Mesenchymal stem cell (in vitro differentiated cells and primary cell): ENCODE data around the gene DPEP1.

Experiments used
- DNase-seq: peaks from one replicate; pipeline ENCODE4 v3.0.0-alpha.2; 2013
- H2AFZ ChIP-seq: one replicate; pipeline ENCODE4 v1.6.1; 2013; ENCODE audit warnings: low read depth, mild to moderate bottlenecking, control low read depth, inconsistent platforms, low read length, moderate library complexity
- H2AK5ac ChIP-seq: 2 replicates; pipeline ENCODE4 v1.6.1; 2013; ENCODE audit warnings: low read length, moderate library complexity, mild to moderate bottlenecking, inconsistent platforms; ENCODE audit not compliant: severe bottlenecking
- H2BK120ac ChIP-seq: one replicate; pipeline ENCODE4 v1.6.1; 2013; ENCODE audit warnings: low read depth, mild to moderate bottlenecking, inconsistent platforms, low read length, moderate library complexity
- H2BK12ac ChIP-seq, 2 experiments: one replicate each; pipeline ENCODE4 v1.6.1; 2013; ENCODE audit warnings: inconsistent platforms in 2 of 2, low read length in 2 of 2, mild to moderate bottlenecking in 2 of 2, moderate library complexity in 2 of 2, control low read depth in 1 of 2
- H2BK15ac ChIP-seq: one replicate; pipeline ENCODE4 v1.6.1; 2013; ENCODE audit warnings: mild to moderate bottlenecking, low read depth, inconsistent platforms; ENCODE audit not compliant: poor library complexity, severe bottlenecking
- H2BK5ac ChIP-seq: 2 replicates; pipeline ENCODE4 v1.6.1; 2013; ENCODE audit warnings: low read depth, mild to moderate bottlenecking, low read length, control low read depth, inconsistent platforms; ENCODE audit not compliant: poor library complexity, severe bottlenecking
- H3K14ac ChIP-seq, 2 experiments: one replicate each; pipeline ENCODE4 v1.6.1; 2013; ENCODE audit warnings: inconsistent platforms in 2 of 2, low read length in 2 of 2, control low read depth in 1 of 2, mild to moderate bottlenecking in 1 of 2, moderate library complexity in 1 of 2
- H3K18ac ChIP-seq, 2 experiments: one replicate each; pipeline ENCODE4 v1.6.1; 2013; ENCODE audit warnings: inconsistent platforms in 2 of 2, low read length in 2 of 2, control low read depth in 1 of 2, low read depth in 1 of 2, mild to moderate bottlenecking in 1 of 2
- H3K23ac ChIP-seq, 2 experiments: one replicate each; pipeline ENCODE4 v1.6.1; 2013; ENCODE audit warnings: inconsistent platforms in 2 of 2, low read length in 2 of 2, mild to moderate bottlenecking in 2 of 2, moderate library complexity in 2 of 2, control low read depth in 1 of 2
- H3K27ac ChIP-seq: 2 replicates; pipeline ENCODE4 v1.5.1; 2013; ENCODE audit warnings: mild to moderate bottlenecking, moderate library complexity, low read length, control low read depth, inconsistent platforms; ENCODE audit not compliant: poor library complexity, severe bottlenecking
- H3K27me3 ChIP-seq, 2 experiments: 2 replicates each; pipeline versions ENCODE4 v1.6.1 to v1.7.0; 2013; ENCODE audit warnings: low read length in 2 of 2, mild to moderate bottlenecking in 2 of 2, moderate library complexity in 2 of 2, control low read depth in 1 of 2, inconsistent platforms in 1 of 2; ENCODE audit not compliant: control insufficient read depth in 1 of 2, insufficient read depth in 1 of 2
- H3K36me3 ChIP-seq, 2 experiments: 2 replicates each; pipeline versions ENCODE4 v1.6.1 to v1.7.0; 2013; ENCODE audit warnings: low read length in 2 of 2, control low read depth in 1 of 2, inconsistent platforms in 1 of 2, low read depth in 1 of 2, mild to moderate bottlenecking in 1 of 2; ENCODE audit not compliant: insufficient read depth in 2 of 2, control insufficient read depth in 1 of 2
- H3K4ac ChIP-seq, 2 experiments: one replicate each; pipeline ENCODE4 v1.6.1; 2013; ENCODE audit warnings: inconsistent platforms in 2 of 2, low read length in 2 of 2, mild to moderate bottlenecking in 2 of 2, moderate library complexity in 2 of 2, control low read depth in 1 of 2, low read depth in 1 of 2
- H3K4me1 ChIP-seq: 2 replicates; pipeline ENCODE4 v1.6.1; 2013; ENCODE audit warnings: low read depth, low read length, control low read depth; ENCODE audit not compliant: control insufficient read depth, insufficient read depth
- H3K4me2 ChIP-seq: 2 replicates; pipeline ENCODE4 v1.6.1; 2013; ENCODE audit warnings: low read length, mild to moderate bottlenecking, inconsistent platforms; ENCODE audit not compliant: poor library complexity, severe bottlenecking
- H3K4me3 ChIP-seq, 2 experiments: 2 replicates each; pipeline versions ENCODE4 v1.5.1 to v1.7.0; 2013; ENCODE audit warnings: low read length in 2 of 2, mild to moderate bottlenecking in 2 of 2, control low read depth in 1 of 2, low read depth in 1 of 2; ENCODE audit not compliant: insufficient read depth in 1 of 2
- H3K79me1 ChIP-seq: replicated peaks from 2 replicates; pipeline ENCODE4 v1.6.1; 2013; ENCODE audit warnings: mild to moderate bottlenecking, control low read depth, low read length, inconsistent platforms; ENCODE audit not compliant: poor library complexity, severe bottlenecking
- H3K9ac ChIP-seq: 2 replicates; pipeline ENCODE4 v1.7.0; 2013; ENCODE audit warnings: mild to moderate bottlenecking, low read length, moderate library complexity
- H3K9me3 ChIP-seq: 2 replicates; pipeline ENCODE4 v1.7.0; 2013; ENCODE audit warnings: mild to moderate bottlenecking, low read length; ENCODE audit not compliant: control insufficient read depth
- H4K8ac ChIP-seq: one replicate; pipeline ENCODE4 v1.6.1; 2013; ENCODE audit warnings: inconsistent platforms, mild to moderate bottlenecking, low read length, moderate library complexity
- H4K91ac ChIP-seq: one replicate; pipeline ENCODE4 v1.6.1; 2013; ENCODE audit warnings: mild to moderate bottlenecking, low read length, inconsistent platforms
- WGBS: methylation state at CpG from one replicate; pipeline ENCODE4 v1.1.7; 2013; ENCODE audit warnings: mixed read lengths; 5-methylcytosine and 5-hydroxymethylcytosine counted together

Gene DPEP1

DNA sequence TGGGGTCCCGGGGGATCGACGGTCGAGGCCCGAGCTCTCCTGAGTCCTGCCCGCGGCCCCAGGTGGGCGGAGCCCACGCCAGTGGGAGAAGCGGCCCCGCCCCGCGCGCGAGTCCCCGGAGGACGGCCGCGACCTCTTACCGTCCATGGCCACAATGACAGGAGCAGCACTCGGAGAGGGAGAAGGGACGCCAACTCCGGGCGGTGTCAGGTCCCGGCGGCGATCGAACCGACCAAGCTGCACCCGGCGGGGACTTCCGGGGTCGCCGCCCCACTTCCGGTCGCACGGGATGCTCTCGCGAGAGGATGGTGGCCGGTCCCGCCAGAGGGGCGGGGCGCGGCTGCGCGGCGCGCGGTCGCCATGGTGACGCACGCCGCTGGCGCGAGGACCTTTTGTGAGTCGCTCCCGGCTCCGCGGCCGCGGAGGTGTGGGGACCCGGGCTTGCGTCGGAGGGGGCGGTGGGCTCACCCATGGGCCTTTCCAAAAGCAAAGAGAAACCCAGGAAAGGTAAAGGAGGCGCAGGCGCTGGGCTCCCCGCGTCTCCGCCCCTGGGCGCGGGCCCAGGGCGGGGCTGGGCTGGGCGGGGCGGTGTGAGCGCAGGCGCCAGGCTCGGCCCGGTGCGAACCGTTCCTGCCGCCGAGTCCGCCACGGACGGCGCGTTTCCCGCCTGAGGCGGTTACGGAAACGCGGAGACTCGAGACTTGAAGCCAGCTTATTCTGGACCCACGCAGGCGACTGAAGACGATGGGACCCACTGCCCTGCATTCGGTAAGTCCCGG lies 44.2 kb downstream of the DPEP1 start, which contains the start of the genes CHMP1A and SPATA33:
Gene CHMP1A (minus strand): TSS at position 267 of the 779 bp plus-strand sequence. CDS start 120 bp downstream, at position 147.
Gene SPATA33 (plus strand): TSS at position 395 of the 779 bp plus-strand sequence. CDS start 76 bp downstream, at position 471.
- peak within 1 kb of the TSS; percentile 93 for H3K9ac ChIP-seq
- H3K4me1 ChIP-seq, result peaks cover 16% of the 10 kb centered on the region
- H3K4me2 ChIP-seq, result peak within 1 kb of the TSS; percentile 97
- peaks cover 23% of the 10 kb centered on the region for H3K79me1 ChIP-seq
- peak within 1 kb of the TSS; percentile 52 for H2BK5ac ChIP-seq
- no peaks in the 10 kb centered on the region for H3K27me3 ChIP-seq
- peak within 1 kb of the TSS; percentile 58 for H3K27ac ChIP-seq
- peak within 1 kb of the TSS; percentile 89 to 96 for H3K4me3 ChIP-seq
- peak within 1 kb of the TSS; percentile 64 to 87 for H3K4ac ChIP-seq
- DNase-seq, result peak; percentile 85
- peak within 1 kb of the TSS; percentile 98 for H4K91ac ChIP-seq
- no peaks in the 10 kb centered on the region for H3K9me3 ChIP-seq
- peak within 1 kb of the TSS; percentile 71 for H2BK120ac ChIP-seq
- H4K8ac ChIP-seq, result peak within 1 kb of the TSS; percentile 99
- under 1% methylated on average over 94 of the region's 99 CpGs for WGBS
- no peak within 1 kb of the TSS for H2AK5ac ChIP-seq
- peaks cover 27 to 30% of the 10 kb centered on the region in 2 experiments for H3K36me3 ChIP-seq
- H3K14ac ChIP-seq, result peak within 1 kb of the TSS in 1 of 2 experiments; percentile 42
- H2AFZ ChIP-seq, result peak within 1 kb of the TSS; percentile 60
- H3K18ac ChIP-seq, result peak within 1 kb of the TSS; percentile 94
- peak within 1 kb of the TSS in 1 of 2 experiments; percentile 70 for H3K23ac ChIP-seq
- H2BK15ac ChIP-seq, result peak within 1 kb of the TSS; percentile 85
- H2BK12ac ChIP-seq, result no peak within 1 kb of the TSS

DNA sequence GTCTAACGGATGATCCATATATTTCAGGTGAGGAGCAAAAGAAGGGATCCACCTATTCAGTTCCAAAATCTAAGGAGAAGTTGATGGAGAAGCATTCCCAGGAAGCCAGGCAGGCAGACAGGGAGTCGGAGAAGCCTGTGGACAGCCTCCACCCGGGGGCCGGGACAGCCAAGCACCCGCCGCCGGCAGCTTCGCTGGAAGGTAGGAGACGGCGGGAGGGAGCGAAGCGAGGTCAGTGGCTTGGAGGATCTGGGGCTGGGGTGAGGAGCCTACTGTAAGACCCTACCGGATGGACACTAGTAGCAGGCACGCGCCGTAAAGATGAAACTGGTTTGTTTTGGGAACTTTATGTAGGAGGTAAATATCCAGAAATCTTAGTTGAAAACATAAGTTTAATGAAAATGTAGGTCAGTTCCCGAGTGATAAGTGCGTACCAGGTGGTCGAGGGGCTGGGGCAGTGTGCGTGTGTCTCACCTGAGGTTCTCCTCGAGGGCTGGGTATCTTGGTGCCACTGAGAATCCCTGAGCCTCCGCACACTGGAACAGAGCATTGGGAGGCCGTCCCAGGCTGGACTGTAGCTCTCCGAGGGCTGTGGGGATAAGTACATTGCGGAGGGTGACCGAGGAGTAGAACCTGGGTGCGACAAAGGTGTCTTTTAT lies 44.9 kb downstream of the DPEP1 start:
- peak; percentile 33 for DNase-seq
- Histone ChIP-seq H3K4me2 (peak overlapping the region; percentile 97), H3K4me1 (peaks cover 16% of the 10 kb centered on the region), H3K79me1 (peaks cover 23% of the 10 kb centered on the region), H3K14ac (peak overlapping the region in 1 of 2 experiments; percentile 42), H4K8ac (no peak overlapping the region), H3K4me3 (peak overlapping the region; percentile 89 to 96), H2BK15ac (no peak overlapping the region), H2BK12ac (no peak overlapping the region), H2AFZ (no peak overlapping the region), H2BK5ac (no peak overlapping the region), H2AK5ac (no peak overlapping the region), H3K27ac (peak overlapping the region; percentile 11), H3K9ac (peak overlapping the region; percentile 93), H3K27me3 (no peaks in the 10 kb centered on the region), H3K9me3 (no peaks in the 10 kb centered on the region), H4K91ac (no peak overlapping the region), H3K36me3 (peaks cover 28 to 34% of the 10 kb centered on the region in 2 experiments), H3K4ac (peak overlapping the region in 1 of 2 experiments; percentile 87), H3K18ac (peak overlapping the region in 1 of 2 experiments; percentile 46), H2BK120ac (no peak overlapping the region), H3K23ac (no peak overlapping the region)
- 26% methylated on average over 27 of the region's 27 CpGs for WGBS

DNA sequence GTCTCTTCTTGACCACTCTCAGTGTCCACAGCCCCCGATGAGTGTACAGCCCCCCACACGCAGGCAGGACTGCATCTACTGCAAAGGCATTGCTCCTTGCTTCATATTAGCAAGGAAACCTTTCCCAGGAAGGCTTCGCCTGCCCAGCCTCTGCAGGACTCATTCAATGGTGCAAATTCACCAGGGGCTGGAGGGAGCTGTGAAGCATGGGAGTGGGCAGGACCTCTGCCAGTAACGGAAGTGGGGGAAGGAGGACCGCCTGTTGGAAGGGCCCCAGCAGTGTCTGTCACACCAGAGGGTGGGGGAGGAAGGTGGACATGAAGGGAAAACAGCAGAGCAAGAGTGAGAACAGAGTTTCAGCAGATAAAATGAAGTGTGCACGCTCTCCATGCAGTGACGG lies 46.7 kb downstream of the DPEP1 start:
- over 99% methylated on average over 7 of the region's 7 CpGs for WGBS
- Histone ChIP-seq H2BK15ac (no peak overlapping the region), H3K36me3 (peaks cover 37% of the 10 kb centered on the region in 2 experiments), H2BK12ac (no peak overlapping the region), H3K9ac (no peak overlapping the region), H3K4me1 (peaks cover 14% of the 10 kb centered on the region), H4K91ac (no peak overlapping the region), H3K4ac (no peak overlapping the region), H3K23ac (no peak overlapping the region), H3K27me3 (no peaks in the 10 kb centered on the region), H3K79me1 (peaks cover 24% of the 10 kb centered on the region), H2BK5ac (no peak overlapping the region), H2AFZ (no peak overlapping the region), H3K18ac (no peak overlapping the region), H2AK5ac (no peak overlapping the region), H3K4me2 (no peak overlapping the region), H2BK120ac (no peak overlapping the region), H4K8ac (no peak overlapping the region), H3K4me3 (no peak overlapping the region), H3K14ac (no peak overlapping the region), H3K9me3 (no peaks in the 10 kb centered on the region), H3K27ac (no peak overlapping the region)
- no peak for DNase-seq

DNA sequence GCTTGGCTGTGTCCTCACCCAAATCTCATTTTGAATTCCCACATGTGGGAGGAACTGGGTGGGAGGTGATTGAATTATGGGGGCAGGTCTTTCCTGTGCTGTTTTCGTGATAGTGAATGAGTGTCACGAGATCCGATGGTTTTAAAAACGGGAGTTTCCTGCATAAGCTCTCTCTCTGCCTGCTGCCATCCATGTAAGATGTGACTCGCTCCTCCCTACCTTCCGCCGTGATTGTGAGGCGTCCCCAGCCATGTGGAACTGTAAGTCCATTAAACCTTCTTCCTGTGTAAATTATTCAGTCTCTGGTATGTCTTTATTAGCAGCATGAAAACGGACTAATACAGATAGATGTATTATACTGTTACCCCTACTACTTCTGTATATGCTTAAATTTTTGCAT lies 47.8 kb downstream of the DPEP1 start:
- Histone ChIP-seq H2BK15ac (no peak overlapping the region), H2AFZ (no peak overlapping the region), H2AK5ac (no peak overlapping the region), H2BK5ac (no peak overlapping the region), H3K4me3 (no peak overlapping the region), H3K4me2 (no peak overlapping the region), H3K4ac (no peak overlapping the region), H3K23ac (no peak overlapping the region), H3K4me1 (peaks cover 12% of the 10 kb centered on the region), H3K18ac (no peak overlapping the region), H3K27me3 (no peaks in the 10 kb centered on the region), H3K14ac (no peak overlapping the region), H4K8ac (no peak overlapping the region), H3K9ac (no peak overlapping the region), H3K9me3 (no peaks in the 10 kb centered on the region), H4K91ac (no peak overlapping the region), H3K27ac (no peak overlapping the region), H3K36me3 (peaks cover 36 to 37% of the 10 kb centered on the region in 2 experiments), H2BK120ac (no peak overlapping the region), H2BK12ac (no peak overlapping the region), H3K79me1 (peaks cover 24% of the 10 kb centered on the region)
- 99% methylated on average over 5 of the region's 9 CpGs for WGBS
- DNase-seq, result no peak
